ENCODE measurements around the gene SLC6A20. TPM values are rescaled to one million over a fixed set of nuclear protein-coding genes. Genes with fewer than 3 reads are reported as not detected.
A peak's percentile ranks its signal among the peaks of the same experiment; 100 is the strongest.

The SLC6A20 gene
- total and polyA plus RNA-seq, 2 experiments from 2014 or later, result 0.05 to 0.14 TPM

DNA sequence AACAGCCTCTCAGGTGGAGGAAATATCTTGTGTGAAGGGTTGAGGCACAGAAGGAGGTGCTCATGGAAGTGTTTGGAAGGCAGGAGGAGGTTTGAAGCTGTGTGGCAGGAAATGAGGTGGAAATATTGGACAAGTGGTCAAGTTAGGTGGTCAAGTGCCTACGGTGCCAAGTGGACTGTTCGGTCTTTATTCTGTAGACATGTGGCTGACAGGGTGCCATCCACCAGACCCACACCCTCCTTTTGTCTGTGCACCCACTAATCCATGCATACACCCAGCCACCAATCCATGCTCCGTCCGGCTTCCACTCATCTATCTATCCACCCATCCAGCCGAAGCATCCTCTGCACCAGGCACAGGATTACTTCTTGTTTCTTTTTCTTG is 2.2 kb downstream of the SLC6A20 start:
- DNase-seq (ENCODE audit: low spot score) (no peak), ATAC-seq (no peak)
- no peak for TF ChIP-seq CREB1 (CRISPR knock-in tag; IDR thresholded peaks at IDR 0.05; ENCODE audit: low read depth)
- no peaks in the 10 kb centered on the region for H3K36me3 ChIP-seq (ENCODE audit: insufficient read depth)
- no peaks in the 10 kb centered on the region for H3K9me2 ChIP-seq (ENCODE audit: insufficient read depth)
- H3K27me3 Mint-ChIP-seq (ENCODE audit: insufficient read depth, low read depth, poor library complexity), result peaks cover 39% of the 10 kb centered on the region
- no peak overlapping the region for H3K27ac ChIP-seq (ENCODE audit: low read depth)
- peaks cover 12% of the 10 kb centered on the region for H3K4me1 Mint-ChIP-seq
- H3K4me3 Mint-ChIP-seq, result no peak overlapping the region
- peaks cover 4% of the 10 kb centered on the region; the same call in 1 of the 3 replicates for H3K36me3 Mint-ChIP-seq (ENCODE audit: low read depth)
- no peak overlapping the region for H3K27ac Mint-ChIP-seq
- no peaks in the 10 kb centered on the region for H4K20me1 ChIP-seq (replicated peaks; ENCODE audit: insufficient read depth)
- H3K9me3 Mint-ChIP-seq, result peaks cover 14% of the 10 kb centered on the region; the same call in 2 of the 3 replicates
- H3K79me2 ChIP-seq (replicated peaks; ENCODE audit: insufficient read depth), result no peaks in the 10 kb centered on the region
- H2AFZ ChIP-seq, result no peak overlapping the region
- H3F3A ChIP-seq (replicated peaks; ENCODE audit: low read depth), result no peaks in the 10 kb centered on the region
- peaks cover 59% of the 10 kb centered on the region for H3K27me3 ChIP-seq (ENCODE audit: insufficient read depth)
- peaks cover 9% of the 10 kb centered on the region for H3K4me1 ChIP-seq (ENCODE audit: insufficient read depth)
- H3K4me2 ChIP-seq, result no peak overlapping the region
- no peak overlapping the region for H3K4me3 ChIP-seq

DNA sequence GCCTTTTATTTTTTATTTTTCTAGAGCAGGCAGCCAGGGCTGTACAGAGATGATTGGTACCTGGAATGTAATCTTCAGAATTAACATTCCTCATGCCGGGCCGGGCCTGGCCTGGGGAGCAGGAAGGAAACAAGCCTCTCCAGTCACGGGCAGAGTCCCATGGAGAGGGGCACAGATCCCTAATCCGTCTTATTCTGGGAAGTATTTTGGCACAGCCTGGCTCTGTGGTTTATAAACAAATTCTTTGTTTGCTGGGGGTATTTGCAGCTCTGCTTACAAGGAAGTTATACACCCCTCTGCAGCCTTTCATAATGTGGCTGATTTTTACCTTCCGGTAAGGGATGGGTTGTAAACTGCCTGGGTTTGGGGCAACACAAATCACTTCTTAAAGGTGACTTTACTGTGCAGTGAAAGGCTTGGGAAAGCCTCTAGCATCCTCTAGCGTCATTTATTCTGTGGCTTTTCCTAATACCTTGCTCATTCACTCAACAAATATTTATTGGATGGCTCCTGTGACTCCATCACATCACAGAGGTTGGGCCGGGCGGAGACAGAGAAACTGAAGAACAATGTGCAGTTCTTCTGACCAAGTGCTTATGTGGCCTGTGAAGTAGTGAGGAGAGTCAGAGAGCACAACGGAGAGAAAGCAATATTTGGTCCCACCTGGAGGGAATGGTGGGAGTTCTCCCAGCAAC is 2.7 kb downstream of the SLC6A20 start:
- H3K79me2 ChIP-seq (replicated peaks; ENCODE audit: insufficient read depth), result no peaks in the 10 kb centered on the region
- Mint-ChIP-seq H3K9me3 (peaks cover 20% of the 10 kb centered on the region; the same call in 2 of the 3 replicates), H3K27ac (no peak overlapping the region), H3K27me3 (ENCODE audit: insufficient read depth, low read depth, poor library complexity) (peaks cover 34% of the 10 kb centered on the region), H3K36me3 (ENCODE audit: low read depth) (peaks cover 8% of the 10 kb centered on the region; the same call in 1 of the 3 replicates), H3K4me1 (peaks cover 12% of the 10 kb centered on the region), H3K4me3 (no peak overlapping the region)
- no peaks in the 10 kb centered on the region for H3F3A ChIP-seq (replicated peaks; ENCODE audit: low read depth)
- ATAC-seq (no peak), DNase-seq (ENCODE audit: low spot score) (no peak)
- no peaks in the 10 kb centered on the region for H3K9me2 ChIP-seq (ENCODE audit: insufficient read depth)
- H4K20me1 ChIP-seq (replicated peaks; ENCODE audit: insufficient read depth), result no peaks in the 10 kb centered on the region
- no peak overlapping the region for H3K27ac ChIP-seq (ENCODE audit: low read depth)
- TF ChIP-seq EZH2 (IDR thresholded peaks at IDR 0.05; ENCODE audit: low read depth, unreplicated experiment), result no peak
- TF ChIP-seq, protein P1, sequence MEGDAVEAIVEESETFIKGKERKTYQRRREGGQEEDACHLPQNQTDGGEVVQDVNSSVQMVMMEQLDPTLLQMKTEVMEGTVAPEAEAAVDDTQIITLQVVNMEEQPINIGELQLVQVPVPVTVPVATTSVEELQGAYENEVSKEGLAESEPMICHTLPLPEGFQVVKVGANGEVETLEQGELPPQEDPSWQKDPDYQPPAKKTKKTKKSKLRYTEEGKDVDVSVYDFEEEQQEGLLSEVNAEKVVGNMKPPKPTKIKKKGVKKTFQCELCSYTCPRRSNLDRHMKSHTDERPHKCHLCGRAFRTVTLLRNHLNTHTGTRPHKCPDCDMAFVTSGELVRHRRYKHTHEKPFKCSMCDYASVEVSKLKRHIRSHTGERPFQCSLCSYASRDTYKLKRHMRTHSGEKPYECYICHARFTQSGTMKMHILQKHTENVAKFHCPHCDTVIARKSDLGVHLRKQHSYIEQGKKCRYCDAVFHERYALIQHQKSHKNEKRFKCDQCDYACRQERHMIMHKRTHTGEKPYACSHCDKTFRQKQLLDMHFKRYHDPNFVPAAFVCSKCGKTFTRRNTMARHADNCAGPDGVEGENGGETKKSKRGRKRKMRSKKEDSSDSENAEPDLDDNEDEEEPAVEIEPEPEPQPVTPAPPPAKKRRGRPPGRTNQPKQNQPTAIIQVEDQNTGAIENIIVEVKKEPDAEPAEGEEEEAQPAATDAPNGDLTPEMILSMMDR (conservative IDR thresholded peaks at IDR 0.05; ENCODE audit: low read depth in 2 of 2), result peak in 1 of 2 experiments; percentile 27; a peak in 1 of 4 replicates
- peaks cover 9% of the 10 kb centered on the region for H3K4me1 ChIP-seq (ENCODE audit: insufficient read depth)
- H3K4me3 ChIP-seq, result no peak overlapping the region
- no peak overlapping the region for H3K4me2 ChIP-seq
- H2AFZ ChIP-seq, result no peak overlapping the region; the same call in 1 of the 2 replicates
- no peaks in the 10 kb centered on the region for H3K36me3 ChIP-seq (ENCODE audit: insufficient read depth)
- H3K27me3 ChIP-seq (ENCODE audit: insufficient read depth), result peaks cover 55% of the 10 kb centered on the region

DNA sequence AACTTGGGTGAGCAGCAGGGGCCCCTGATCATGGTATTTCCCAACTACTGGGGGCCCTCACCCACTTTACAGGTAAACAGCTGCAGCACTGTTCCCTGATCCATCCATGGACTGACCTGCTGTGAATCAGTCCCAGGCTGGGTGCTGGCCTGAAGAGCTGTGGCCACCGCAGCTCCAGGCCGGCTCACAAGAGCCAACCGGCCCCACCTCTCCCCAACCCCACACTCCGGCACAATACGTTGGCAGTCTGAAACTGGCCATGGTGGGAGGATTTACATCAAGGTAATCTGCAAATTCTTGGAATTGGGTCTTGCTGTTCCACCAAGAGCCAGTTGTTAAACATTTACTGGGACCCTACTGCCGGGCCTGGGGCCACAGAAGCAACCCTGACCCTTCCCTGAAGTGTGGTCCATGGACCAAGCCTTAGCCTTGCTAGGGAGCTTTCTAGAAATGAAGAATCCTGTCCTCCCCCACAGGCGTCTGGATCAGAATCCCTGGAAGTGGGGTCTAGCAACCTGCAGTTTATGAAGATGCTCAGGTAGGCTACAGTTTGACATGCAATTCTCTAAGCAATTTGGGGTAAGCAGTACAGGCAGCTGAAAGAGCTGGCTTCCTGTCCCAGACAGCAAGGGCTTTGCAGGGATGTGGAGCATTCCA is 3.7 kb downstream of the SLC6A20 start:
- no peak for ATAC-seq

More for the DNA sequence above, 3.7 kb downstream of the SLC6A20 start:
- H3K27ac Mint-ChIP-seq, result no peak overlapping the region
- H3K27ac ChIP-seq (ENCODE audit: low read depth), result no peak overlapping the region
- no peak for DNase-seq (ENCODE audit: low spot score)
- peaks cover 9% of the 10 kb centered on the region for H3K4me1 ChIP-seq (ENCODE audit: insufficient read depth)
- H3K4me1 Mint-ChIP-seq, result peaks cover 12% of the 10 kb centered on the region
- TF ChIP-seq ZNF114 (CRISPR knock-in tag; IDR thresholded peaks at IDR 0.05) (no peak), ZNF331 (CRISPR knock-in tag; IDR thresholded peaks at IDR 0.05; ENCODE audit: low read depth) (no peak), CREB1 (CRISPR knock-in tag; IDR thresholded peaks at IDR 0.05; ENCODE audit: low read depth) (no peak), STAT1 (IDR thresholded peaks at IDR 0.05; ENCODE audit: unreplicated experiment) (no peak), EZH2phosphoT487 (IDR thresholded peaks at IDR 0.05; ENCODE audit: unreplicated experiment) (no peak)
- TF ChIP-seq, protein P2, sequence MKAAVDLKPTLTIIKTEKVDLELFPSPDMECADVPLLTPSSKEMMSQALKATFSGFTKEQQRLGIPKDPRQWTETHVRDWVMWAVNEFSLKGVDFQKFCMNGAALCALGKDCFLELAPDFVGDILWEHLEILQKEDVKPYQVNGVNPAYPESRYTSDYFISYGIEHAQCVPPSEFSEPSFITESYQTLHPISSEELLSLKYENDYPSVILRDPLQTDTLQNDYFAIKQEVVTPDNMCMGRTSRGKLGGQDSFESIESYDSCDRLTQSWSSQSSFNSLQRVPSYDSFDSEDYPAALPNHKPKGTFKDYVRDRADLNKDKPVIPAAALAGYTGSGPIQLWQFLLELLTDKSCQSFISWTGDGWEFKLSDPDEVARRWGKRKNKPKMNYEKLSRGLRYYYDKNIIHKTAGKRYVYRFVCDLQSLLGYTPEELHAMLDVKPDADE (IDR thresholded peaks at IDR 0.05), result no peak
- TF ChIP-seq, protein P3, sequence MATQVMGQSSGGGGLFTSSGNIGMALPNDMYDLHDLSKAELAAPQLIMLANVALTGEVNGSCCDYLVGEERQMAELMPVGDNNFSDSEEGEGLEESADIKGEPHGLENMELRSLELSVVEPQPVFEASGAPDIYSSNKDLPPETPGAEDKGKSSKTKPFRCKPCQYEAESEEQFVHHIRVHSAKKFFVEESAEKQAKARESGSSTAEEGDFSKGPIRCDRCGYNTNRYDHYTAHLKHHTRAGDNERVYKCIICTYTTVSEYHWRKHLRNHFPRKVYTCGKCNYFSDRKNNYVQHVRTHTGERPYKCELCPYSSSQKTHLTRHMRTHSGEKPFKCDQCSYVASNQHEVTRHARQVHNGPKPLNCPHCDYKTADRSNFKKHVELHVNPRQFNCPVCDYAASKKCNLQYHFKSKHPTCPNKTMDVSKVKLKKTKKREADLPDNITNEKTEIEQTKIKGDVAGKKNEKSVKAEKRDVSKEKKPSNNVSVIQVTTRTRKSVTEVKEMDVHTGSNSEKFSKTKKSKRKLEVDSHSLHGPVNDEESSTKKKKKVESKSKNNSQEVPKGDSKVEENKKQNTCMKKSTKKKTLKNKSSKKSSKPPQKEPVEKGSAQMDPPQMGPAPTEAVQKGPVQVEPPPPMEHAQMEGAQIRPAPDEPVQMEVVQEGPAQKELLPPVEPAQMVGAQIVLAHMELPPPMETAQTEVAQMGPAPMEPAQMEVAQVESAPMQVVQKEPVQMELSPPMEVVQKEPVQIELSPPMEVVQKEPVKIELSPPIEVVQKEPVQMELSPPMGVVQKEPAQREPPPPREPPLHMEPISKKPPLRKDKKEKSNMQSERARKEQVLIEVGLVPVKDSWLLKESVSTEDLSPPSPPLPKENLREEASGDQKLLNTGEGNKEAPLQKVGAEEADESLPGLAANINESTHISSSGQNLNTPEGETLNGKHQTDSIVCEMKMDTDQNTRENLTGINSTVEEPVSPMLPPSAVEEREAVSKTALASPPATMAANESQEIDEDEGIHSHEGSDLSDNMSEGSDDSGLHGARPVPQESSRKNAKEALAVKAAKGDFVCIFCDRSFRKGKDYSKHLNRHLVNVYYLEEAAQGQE (IDR thresholded peaks at IDR 0.05; ENCODE audit: unreplicated experiment), result no peak
- H3K79me2 ChIP-seq (replicated peaks; ENCODE audit: insufficient read depth), result no peaks in the 10 kb centered on the region
- H3K27me3 ChIP-seq (ENCODE audit: insufficient read depth), result peaks cover 46% of the 10 kb centered on the region
- no peaks in the 10 kb centered on the region for H3K9me2 ChIP-seq (ENCODE audit: insufficient read depth)
- H4K20me1 ChIP-seq (replicated peaks; ENCODE audit: insufficient read depth), result no peaks in the 10 kb centered on the region
- H2AFZ ChIP-seq, result no peak overlapping the region
- H3K36me3 ChIP-seq (ENCODE audit: insufficient read depth), result no peaks in the 10 kb centered on the region
- no peak overlapping the region for H3K4me2 ChIP-seq
- peaks cover 20% of the 10 kb centered on the region; the same call in 2 of the 3 replicates for H3K9me3 Mint-ChIP-seq
- H3K27me3 Mint-ChIP-seq (ENCODE audit: insufficient read depth, low read depth, poor library complexity), result peaks cover 27% of the 10 kb centered on the region
- H3K36me3 Mint-ChIP-seq (ENCODE audit: low read depth), result peaks cover 8% of the 10 kb centered on the region; the same call in 1 of the 3 replicates
- no peaks in the 10 kb centered on the region for H3F3A ChIP-seq (replicated peaks; ENCODE audit: low read depth)
- no peak overlapping the region for H3K4me3 Mint-ChIP-seq
- no peak overlapping the region for H3K4me3 ChIP-seq
